GM21447 (cell line): Measurements from ENCODE around the gene HSPD1.

Experiments
- ATAC-seq: cut with Tn5 transposase; IDR thresholded peaks from one replicate; pipeline ENCODE4 v1.9.1; 2021; ENCODE audit not compliant: unreplicated experiment

HSPD1 gene

DNA sequence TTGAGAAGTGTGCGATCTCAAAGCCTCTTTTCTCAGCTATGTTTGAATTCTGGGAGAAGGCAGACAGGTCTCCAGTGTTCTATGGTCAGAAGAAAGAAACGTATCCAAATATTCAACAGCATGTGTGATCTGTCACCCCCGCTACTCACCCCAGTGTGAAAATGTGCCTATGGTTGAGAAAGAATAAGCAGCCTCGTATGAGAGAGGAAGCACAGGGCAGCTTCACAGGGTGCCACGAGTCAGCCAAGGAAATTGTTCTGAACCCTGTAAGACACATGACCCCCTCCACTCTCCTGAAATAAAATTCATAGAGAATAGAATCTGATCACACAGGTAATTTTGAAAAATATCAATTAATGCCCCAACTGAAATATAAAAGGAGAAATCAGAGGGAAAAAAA lies 56.8 kb downstream of the HSPD1 start:
- no peak for ATAC-seq

- no peak for ATAC-seq
Observed at GRCh38 chr2:197437380-197437779, 62.3 kb downstream of the HSPD1 start.
